Activated naive CD4-positive, alpha-beta T cell treated with anti-CD3 and anti-CD28 coated beads, Interleukin-2, amount 10 ng/mL, durations not matched to agents 7 days and 5 days (primary cell): Measurements from ENCODE around the gene RNF207.
"Not testable (repeated sequence)": the region's sequence is repeated elsewhere in the genome, so short reads cannot be mapped to it uniquely, and the experiment has no call there.

Experiments used
- CTCF ChIA-PET: fragments of 350-600 bp; sonication (Branson Sonifier 250); formaldehyde crosslinking; loops from one replicate; lab custom pipeline; 2021; ENCODE audit warnings: antibody characterized with exemption; lab: Charles Lee
- DNase-seq: peaks from one replicate; pipeline ENCODE4 v3.0.0-alpha.2; 2020
- H3K27ac Mint-ChIP-seq: one replicate; pipeline ENCODE4 v1.8.0; 2021; ENCODE audit warnings: mild to moderate bottlenecking, moderate library complexity, mixed read lengths
- H3K27me3 Mint-ChIP-seq: one replicate; pipeline ENCODE4 v1.8.0; 2021; ENCODE audit warnings: mild to moderate bottlenecking, mixed read lengths
- H3K36me3 Mint-ChIP-seq: one replicate; pipeline ENCODE4 v1.8.0; 2021; ENCODE audit warnings: mixed read lengths
- H3K4me1 Mint-ChIP-seq: one replicate; pipeline ENCODE4 v1.8.0; 2021; ENCODE audit warnings: mixed read lengths
- H3K4me3 Mint-ChIP-seq: one replicate; pipeline ENCODE4 v1.8.0; 2021; ENCODE audit warnings: mild to moderate bottlenecking, moderate library complexity, mixed read lengths
- H3K9me3 Mint-ChIP-seq: one replicate; pipeline ENCODE4 v1.8.0; 2021; ENCODE audit warnings: mixed read lengths

Gene RNF207

DNA sequence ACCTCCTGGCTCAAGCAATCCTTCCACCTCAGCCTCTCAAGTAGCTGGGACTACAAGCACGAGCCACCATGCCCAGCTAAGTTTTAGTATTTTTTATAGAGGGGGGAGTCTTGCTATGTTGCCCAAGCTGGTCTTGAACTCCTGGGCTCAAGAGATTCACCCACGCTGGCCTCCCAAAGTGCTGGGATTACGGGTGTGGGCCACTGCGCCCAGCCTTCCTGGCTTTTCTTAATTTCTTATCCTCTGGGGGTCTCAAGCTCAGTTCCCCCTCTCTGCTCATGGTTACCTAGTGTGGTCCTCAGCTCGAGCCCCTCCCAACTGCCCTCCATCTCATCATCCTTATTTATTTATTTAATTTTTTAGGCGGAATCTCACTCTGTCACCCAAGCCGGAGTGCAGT is 3.7 kb upstream of the RNF207 start:
- Mint-ChIP-seq H3K4me1 (peaks cover 47% of the 10 kb centered on the region), H3K36me3 (peaks cover 9% of the 10 kb centered on the region), H3K27me3 (peaks cover 38% of the 10 kb centered on the region), H3K27ac (no peak overlapping the region), H3K4me3 (no peak overlapping the region), H3K9me3 (no peaks in the 10 kb centered on the region)
- CTCF ChIA-PET, result interaction anchor here (1.0 kb wide), 1 partner anchor 15 kb away, joined by 3 read pairs; no protein-coding TSS in a partner anchor
- DNase-seq, result no peak

DNA sequence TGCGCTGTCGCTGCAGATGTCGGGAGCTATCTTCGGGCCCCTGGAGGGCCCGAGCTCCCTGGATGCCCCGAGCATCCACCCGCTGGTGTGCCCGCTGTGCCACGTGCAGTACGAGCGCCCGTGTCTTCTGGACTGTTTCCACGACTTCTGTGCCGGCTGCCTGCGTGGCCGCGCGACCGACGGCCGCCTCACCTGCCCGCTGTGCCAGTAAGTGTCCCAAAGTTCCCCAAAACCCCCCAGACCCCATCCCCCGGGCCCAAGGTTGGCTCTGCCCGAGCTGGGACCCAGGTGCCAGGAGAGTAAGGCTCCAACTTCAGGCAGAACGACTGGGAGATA is 569 bp downstream of the RNF207 start:
- H3K36me3 Mint-ChIP-seq, result no peaks in the 10 kb centered on the region
- peaks cover 21% of the 10 kb centered on the region for H3K4me1 Mint-ChIP-seq
- no peaks in the 10 kb centered on the region for H3K9me3 Mint-ChIP-seq
- no peak for DNase-seq
- no peak overlapping the region for H3K4me3 Mint-ChIP-seq
- CTCF ChIA-PET, result interaction anchor here (0.7 to 2.5 kb wide), 9 partner anchors 9 to 231 kb away, joined by 3 to 6 read pairs (median 4); no protein-coding TSS in a partner anchor
- peaks cover 80% of the 10 kb centered on the region for H3K27me3 Mint-ChIP-seq
- H3K27ac Mint-ChIP-seq, result no peak overlapping the region

DNA sequence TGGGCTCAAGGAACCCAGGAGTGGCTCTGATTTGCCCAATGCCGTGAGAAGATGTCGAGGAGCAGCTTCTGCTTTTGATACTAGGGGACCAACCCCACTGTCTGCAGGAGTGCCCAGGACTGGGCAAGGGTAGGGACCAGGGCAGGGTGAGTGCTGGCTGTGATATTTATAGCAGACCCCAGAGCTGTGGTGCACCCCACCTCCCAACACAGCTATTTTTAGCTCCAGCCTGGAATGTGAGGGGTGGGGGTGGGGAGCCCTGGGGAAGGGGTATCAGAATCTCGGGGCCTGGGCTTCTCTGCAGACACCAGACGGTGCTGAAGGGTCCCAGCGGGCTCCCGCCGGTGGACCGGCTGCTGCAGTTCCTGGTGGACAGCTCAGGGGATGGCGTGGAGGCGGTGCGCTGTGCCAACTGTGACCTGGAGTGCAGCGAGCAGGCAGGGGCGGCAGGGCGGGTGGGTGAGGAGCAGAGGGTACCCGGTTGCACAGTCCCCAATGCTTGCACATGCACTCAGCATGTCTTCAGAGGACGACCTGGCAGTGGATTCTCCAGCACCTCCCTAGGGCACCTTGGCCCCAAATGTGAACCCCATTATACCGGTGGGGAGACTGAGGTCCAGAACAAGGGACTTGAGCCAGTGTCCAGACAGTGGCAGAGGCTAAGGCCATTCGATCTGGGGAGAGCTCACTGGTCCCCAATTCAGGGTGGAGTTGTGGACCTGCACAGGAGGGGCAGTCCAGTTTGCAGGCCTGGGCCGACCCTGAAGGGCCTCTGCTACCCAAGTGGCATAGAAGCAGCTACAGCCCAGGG is 1.4 kb downstream of the RNF207 start:
- no peak for DNase-seq
- H3K27me3 Mint-ChIP-seq, result peaks cover 88% of the 10 kb centered on the region
- CTCF ChIA-PET, result interaction anchor here (0.6 to 2.5 kb wide), 11 partner anchors 10 to 231 kb away, joined by 3 to 6 read pairs (median 4); no protein-coding TSS in a partner anchor
- H3K36me3 Mint-ChIP-seq, result no peaks in the 10 kb centered on the region
- H3K9me3 Mint-ChIP-seq, result no peaks in the 10 kb centered on the region
- H3K27ac Mint-ChIP-seq, result no peak overlapping the region
- no peak overlapping the region for H3K4me3 Mint-ChIP-seq
- H3K4me1 Mint-ChIP-seq, result peaks cover 19% of the 10 kb centered on the region

DNA sequence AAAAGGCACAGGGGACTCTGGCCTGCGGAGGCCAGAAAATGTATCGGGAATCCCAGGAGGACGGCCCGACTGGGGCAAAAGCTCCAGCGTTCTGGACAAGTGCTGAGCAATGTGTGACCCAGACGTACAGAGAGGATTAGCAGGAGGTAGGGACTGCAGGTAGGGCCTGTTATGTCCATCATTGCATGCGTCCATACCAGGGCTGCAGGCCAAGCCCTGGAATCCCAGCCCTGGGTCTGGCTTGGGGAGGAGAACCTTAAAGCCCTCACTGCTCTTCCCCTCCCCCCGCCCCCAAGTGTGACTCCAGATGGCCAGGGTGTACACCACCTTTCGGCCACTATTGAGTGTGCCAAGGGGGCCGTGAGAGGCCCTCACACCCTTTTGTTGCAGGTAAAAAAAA is 2.0 kb downstream of the RNF207 start:
- no peak overlapping the region for H3K27ac Mint-ChIP-seq
- peaks cover 19% of the 10 kb centered on the region for H3K4me1 Mint-ChIP-seq
- no peaks in the 10 kb centered on the region for H3K36me3 Mint-ChIP-seq
- CTCF ChIA-PET, result interaction anchor here (0.9 to 1.8 kb wide), 3 partner anchors 12 to 40 kb away, joined by 3 to 6 read pairs (median 4); no protein-coding TSS in a partner anchor
- peaks cover 95% of the 10 kb centered on the region for H3K27me3 Mint-ChIP-seq
- DNase-seq, result no peak
- H3K9me3 Mint-ChIP-seq, result no peaks in the 10 kb centered on the region
- no peak overlapping the region for H3K4me3 Mint-ChIP-seq

DNA sequence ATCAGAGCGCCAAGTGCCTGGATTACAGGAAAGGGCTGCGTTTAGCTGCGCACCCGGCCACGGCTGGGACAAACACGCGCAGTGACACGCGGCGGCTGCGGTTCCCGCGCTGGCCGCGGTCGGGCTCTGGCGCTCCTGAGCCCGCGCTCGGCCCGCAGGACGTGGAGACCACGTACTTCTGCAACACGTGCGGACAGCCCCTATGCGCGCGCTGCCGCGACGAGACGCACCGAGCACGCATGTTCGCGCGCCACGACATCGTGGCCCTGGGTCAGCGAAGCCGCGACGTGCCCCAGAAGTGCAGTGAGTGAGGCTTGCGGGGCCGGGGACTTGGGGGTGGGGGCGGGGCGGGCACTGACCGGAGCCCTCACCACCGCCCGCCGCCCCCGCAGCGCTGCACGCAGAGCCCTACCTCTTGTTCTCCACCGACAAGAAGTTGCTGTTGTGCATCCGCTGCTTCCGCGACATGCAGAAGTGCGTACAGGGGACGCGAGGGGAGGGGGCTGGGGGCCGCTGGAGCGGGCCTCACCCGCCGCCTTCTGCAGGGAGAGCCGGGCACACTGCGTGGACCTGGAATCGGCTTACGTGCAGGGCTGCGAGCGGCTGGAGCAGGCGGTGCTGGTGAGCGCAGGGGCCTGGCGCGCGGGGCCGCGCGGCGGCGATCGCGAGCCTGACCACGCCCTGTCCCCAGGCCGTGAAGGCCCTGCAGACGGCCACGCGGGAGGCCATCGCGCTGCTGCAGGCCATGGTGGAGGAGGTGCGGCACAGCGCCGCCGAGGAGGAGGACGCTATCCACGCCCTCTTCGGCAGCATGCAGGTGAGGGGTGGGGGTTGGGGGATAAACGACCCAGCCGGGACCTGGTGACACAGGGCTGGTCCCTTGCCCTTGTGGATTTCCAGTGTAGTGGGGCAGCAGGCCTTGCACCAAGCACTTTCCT is 3.1 kb downstream of the RNF207 start:
- Mint-ChIP-seq H3K4me1 (peaks cover 19% of the 10 kb centered on the region), H3K9me3 (no peaks in the 10 kb centered on the region), H3K36me3 (no peaks in the 10 kb centered on the region), H3K4me3 (peak overlapping the region; percentile 21), H3K27me3 (peaks cover 99% of the 10 kb centered on the region), H3K27ac (no peak overlapping the region)
- CTCF ChIA-PET, result interaction anchor here (0.9 to 1.8 kb wide), 2 partner anchors 11 to 17 kb away, joined by 3 to 6 read pairs; no protein-coding TSS in a partner anchor
- peak; percentile 39 for DNase-seq

DNA sequence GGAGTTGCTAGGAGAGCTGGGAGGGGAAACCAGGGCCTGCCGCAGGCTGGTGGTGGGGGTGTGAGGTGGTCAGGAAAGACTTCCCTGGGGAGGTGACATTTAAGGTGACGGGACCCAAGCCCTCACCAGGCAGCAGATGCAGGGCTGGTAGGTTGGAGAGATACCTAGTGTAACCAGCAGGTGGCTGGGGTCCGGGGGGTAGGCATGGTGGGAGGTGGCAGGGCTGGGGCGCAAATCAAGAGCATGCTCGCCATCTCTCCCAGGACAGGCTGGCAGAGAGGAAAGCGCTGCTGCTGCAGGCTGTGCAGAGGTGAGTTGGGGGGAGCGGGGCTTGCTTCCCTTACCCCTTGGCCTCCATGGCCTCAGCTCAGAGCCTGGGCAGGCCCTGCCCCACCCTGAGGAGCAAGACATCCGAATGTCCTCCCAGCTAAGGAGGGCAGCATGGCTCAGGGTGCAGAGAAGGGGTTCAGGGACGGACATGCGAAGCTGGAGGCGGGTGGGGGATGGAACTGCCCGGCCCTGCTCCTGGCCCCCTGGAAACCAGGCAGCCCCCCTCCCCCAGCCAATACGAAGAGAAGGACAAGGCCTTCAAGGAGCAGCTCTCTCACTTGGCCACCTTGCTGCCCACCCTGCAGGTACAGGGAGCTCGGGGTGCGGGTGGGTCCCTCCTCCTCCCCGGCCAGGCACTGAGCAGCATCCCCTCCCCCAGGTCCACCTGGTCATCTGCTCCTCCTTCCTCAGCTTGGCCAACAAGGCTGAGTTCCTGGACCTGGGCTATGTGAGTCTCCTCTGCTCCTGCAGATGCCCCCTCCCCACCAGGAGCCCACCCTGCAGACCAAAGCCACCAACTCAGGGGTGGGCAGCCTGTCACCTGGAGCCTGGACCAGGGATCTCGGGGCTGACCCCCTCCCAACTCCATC is 4.0 kb downstream of the RNF207 start:
- peaks cover 92% of the 10 kb centered on the region for H3K27me3 Mint-ChIP-seq
- H3K4me3 Mint-ChIP-seq, result no peak overlapping the region
- H3K27ac Mint-ChIP-seq, result no peak overlapping the region

DNA sequence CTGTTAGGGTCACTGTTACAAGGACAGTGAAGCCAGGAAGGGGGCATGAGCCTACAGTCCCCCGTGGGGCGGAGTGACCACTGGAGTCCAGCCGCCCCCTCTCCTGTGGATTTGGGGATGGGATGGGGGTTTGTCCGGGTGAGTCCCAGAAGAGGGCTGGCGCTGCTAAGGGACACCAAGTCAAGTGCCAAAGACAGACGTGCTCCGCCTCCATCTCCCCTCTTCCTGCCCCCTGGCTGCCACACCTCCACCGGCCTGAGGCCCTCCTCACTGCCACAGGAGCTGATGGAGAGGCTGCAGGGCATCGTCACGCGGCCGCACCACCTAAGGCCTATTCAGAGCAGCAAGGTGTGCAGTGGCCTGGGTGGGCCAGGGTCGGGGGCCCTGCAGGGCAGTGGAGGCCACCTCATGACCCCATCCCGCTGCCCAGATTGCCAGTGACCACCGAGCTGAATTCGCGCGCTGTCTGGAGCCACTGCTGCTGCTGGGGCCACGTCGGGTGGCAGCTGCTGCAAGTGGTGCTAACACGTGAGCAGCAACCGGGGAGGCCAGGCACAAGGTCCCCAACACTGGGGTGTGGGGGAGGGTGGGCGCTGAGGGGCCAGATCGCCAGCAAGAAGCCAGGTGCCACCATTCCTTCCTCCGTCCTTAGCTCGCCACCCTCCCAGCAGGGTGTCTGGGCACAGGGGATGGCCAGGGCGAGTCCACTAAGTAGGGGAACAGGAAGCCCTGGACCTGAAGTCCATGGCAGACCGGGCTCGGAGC is 4.9 kb downstream of the RNF207 start:
- Mint-ChIP-seq H3K9me3 (no peaks in the 10 kb centered on the region), H3K27ac (no peak overlapping the region), H3K36me3 (no peaks in the 10 kb centered on the region), H3K4me1 (peaks cover 10% of the 10 kb centered on the region), H3K4me3 (no peak overlapping the region), H3K27me3 (peaks cover 92% of the 10 kb centered on the region)
- CTCF ChIA-PET, result interaction anchor here (0.8 kb wide), 1 partner anchor 41 kb away, joined by 3 read pairs; no protein-coding TSS in a partner anchor
- DNase-seq, result no peak

More for the DNA sequence above, 4.0 kb downstream of the RNF207 start:
- Mint-ChIP-seq H3K36me3 (no peaks in the 10 kb centered on the region), H3K4me1 (peaks cover 15% of the 10 kb centered on the region), H3K9me3 (no peaks in the 10 kb centered on the region)
- CTCF ChIA-PET, result interaction anchor here (0.8 kb wide), 1 partner anchor 42 kb away, joined by 3 read pairs; no protein-coding TSS in a partner anchor
- DNase-seq, result peak; percentile 37

DNA sequence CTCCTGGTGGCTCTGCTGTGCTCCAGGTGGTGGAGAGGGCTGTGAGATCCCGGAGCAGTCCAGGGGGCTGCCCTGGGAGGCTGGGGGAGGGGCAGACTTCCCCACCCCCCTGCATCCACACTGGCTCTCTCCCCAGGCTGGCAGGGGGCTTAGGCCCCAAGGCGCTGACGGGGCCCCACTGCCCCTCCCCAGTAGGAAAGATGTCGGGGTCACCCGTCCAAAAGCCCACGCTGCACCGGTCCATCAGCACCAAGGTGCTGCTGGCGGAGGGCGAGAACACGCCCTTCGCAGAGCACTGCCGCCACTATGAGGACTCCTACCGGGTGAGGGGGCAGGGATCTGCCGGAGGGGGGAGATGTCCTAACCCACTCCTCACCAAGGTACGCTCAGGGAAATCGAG is 5.8 kb downstream of the RNF207 start:
- no peak for DNase-seq
- Mint-ChIP-seq H3K9me3 (no peaks in the 10 kb centered on the region), H3K4me1 (peaks cover 7% of the 10 kb centered on the region), H3K27me3 (peaks cover 86% of the 10 kb centered on the region), H3K27ac (no peak overlapping the region), H3K4me3 (no peak overlapping the region), H3K36me3 (no peaks in the 10 kb centered on the region)
- CTCF ChIA-PET, result no interaction called here

DNA sequence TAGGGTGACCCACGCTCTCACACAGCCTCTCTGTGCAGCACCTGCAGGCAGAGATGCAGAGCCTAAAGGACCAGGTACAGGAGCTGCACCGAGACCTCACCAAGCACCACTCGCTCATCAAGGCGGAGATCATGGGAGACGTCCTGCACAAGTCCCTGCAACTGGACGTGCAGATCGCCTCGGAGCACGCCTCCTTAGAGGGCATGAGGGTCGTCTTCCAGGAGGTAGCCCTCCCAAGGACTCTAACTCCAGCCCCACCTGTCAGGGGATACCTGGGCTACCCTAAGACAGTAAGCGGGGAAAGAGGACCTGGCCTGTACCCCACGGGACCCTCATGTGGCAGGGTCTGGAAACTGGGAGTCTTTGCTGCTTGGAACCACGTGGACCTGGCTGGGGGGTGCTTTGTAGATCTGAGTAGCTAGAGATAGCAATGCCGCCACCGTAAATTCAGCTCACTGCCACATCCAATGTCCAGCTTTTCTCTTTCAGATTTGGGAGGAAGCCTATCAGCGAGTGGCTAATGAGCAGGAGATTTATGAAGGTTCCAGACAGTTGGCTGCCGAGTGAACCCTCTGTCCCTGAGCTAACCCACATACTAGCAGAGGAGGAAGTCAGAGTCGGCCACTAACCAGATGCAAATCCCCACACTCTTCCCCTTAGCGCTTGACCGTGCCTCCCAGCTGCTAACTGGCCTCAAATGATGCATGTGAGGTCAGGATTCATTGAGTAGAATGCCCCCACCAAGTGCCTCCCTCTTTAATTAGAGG is 6.5 kb downstream of the RNF207 start:
- Mint-ChIP-seq H3K27me3 (peaks cover 85% of the 10 kb centered on the region), H3K4me1 (peaks cover 5% of the 10 kb centered on the region), H3K9me3 (no peaks in the 10 kb centered on the region), H3K4me3 (no peak overlapping the region), H3K27ac (no peak overlapping the region), H3K36me3 (no peaks in the 10 kb centered on the region)
- CTCF ChIA-PET, result interaction anchor here (0.9 kb wide), 1 partner anchor 178 kb away, joined by 3 read pairs; no protein-coding TSS in a partner anchor
- no peak for DNase-seq

DNA sequence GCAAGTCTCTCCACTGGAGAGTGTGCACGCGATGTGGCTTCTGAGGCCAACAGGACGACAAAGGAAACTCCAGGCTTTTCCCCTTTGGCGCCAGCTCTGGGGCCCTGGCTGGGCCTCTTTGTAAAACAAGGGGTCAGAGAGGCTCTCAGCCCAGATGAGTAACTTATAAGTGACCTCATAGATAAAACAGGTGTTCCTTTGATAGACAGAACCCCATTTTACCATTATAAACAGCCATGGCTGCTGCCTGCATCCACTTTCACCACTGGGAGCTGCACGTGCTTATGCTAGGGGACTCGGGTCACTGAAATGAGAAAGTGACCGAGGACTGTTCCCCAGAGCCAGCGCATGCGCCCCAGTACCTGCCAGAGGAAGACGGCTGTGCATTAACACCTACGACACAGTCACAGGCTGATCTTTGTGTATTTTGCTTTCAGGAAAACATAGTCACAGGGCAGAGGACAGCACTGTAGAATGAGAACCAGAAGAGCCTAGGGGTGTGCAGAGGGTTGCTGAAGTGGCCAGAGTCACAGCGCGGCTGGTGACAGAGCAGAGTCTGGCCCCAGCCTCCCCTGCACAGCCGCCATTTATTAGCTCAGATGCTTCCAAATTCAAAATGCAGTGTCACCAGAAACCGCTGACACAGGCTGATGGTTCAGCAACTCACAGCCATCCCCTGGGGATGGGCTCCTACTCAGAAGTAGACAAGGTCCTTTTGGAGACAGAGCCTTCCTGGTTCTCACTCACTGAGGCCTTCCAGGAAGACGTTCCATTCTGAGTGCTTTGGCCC is 12.7 kb downstream of the RNF207 start:
- Mint-ChIP-seq H3K4me3 (no peak overlapping the region), H3K36me3 (peaks cover 17% of the 10 kb centered on the region), H3K4me1 (no peaks in the 10 kb centered on the region), H3K9me3 (no peaks in the 10 kb centered on the region), H3K27ac (no peak overlapping the region), H3K27me3 (peaks cover 28% of the 10 kb centered on the region)
- CTCF ChIA-PET, result interaction anchor here (1.6 to 2.2 kb wide), 3 partner anchors 13 to 20 kb away, joined by 5 to 6 read pairs (median 6); partner anchors contain the start of gene RNF207
- no peak for DNase-seq

DNA sequence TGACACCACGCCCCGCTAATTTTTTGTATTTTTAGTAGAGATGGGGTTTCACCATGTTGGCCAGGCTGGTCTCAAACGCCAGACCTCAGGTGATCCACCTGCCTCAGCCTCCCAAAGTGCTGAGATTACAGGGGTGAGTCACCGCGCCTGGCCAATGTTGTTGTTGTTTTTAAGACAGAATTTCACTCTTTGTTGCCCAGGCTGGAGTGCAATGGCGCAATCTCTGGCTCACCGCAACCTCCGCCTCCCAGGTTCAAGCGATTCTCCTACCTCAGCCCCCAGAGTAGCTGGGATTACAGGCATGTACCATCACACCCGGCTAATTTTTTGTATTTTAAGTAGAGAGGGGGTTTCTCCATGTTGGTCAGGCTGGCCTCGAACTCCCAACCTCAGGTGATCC is 13.7 kb downstream of the RNF207 start:
- H3K27ac Mint-ChIP-seq, DNase-seq, H3K4me1 Mint-ChIP-seq, H3K4me3 Mint-ChIP-seq, H3K9me3 Mint-ChIP-seq: not testable (repeated sequence)
- Mint-ChIP-seq H3K36me3 (peaks cover 26% of the 10 kb centered on the region), H3K27me3 (peaks cover 25% of the 10 kb centered on the region)
- CTCF ChIA-PET, result interaction anchor here (1.0 to 2.2 kb wide), 3 partner anchors 11 to 15 kb away, joined by 3 to 6 read pairs (median 3); no protein-coding TSS in a partner anchor
